GM12891 (cell line): ENCODE measurements around the gene WNT11.

Experiments
- PAX5 ChIP-seq: IDR thresholded peaks from 2 replicates; pipeline ENCODE4 v1.6.1; 2011; ENCODE audit warnings: low read length, moderate library complexity, mild to moderate bottlenecking; ENCODE audit not compliant: insufficient read depth, severe bottlenecking
- POLR2A ChIP-seq: IDR thresholded peaks from 2 replicates; pipeline ENCODE4 v1.6.1; 2011; ENCODE audit warnings: low read depth, low read length, control low read depth
- POLR2AphosphoS5 ChIP-seq: IDR thresholded peaks from 2 replicates; pipeline ENCODE4 v1.6.1; 2011; ENCODE audit warnings: low read depth, low read length, control low read depth
- POU2F2 ChIP-seq: IDR thresholded peaks from 2 replicates; pipeline ENCODE4 v1.6.1; 2011; ENCODE audit warnings: low read depth, mild to moderate bottlenecking, control low read depth, low read length, moderate library complexity
- SPI1 ChIP-seq: IDR thresholded peaks from 2 replicates; pipeline ENCODE4 v1.6.1; 2011; ENCODE audit warnings: low read depth, low read length, control low read depth
- TAF1 ChIP-seq: IDR thresholded peaks from 2 replicates; pipeline ENCODE4 v1.6.1; 2011; ENCODE audit warnings: low read depth, low read length, control low read depth

- TF ChIP-seq POLR2AphosphoS5 (no peak), POLR2A (no peak), TAF1 (no peak), SPI1 (no peak), POU2F2 (no peak), PAX5 (no peak)
Measured at GRCh38 chr11:76203937-76204336, 2.4 kb downstream of the WNT11 start.
